Brain microvascular endothelial cell (primary cell): ENCODE measurements around the gene EVA1C.

Experiments used
- DNase-seq: peaks from one replicate; pipeline ENCODE4 v3.0.0-alpha.2; 2020
- H3K27ac ChIP-seq: fragments of 250-450 bp; sonication (Bioruptor Pico); 2 replicates; pipeline ENCODE4 v1.5.1; 2020; ENCODE audit warnings: mild to moderate bottlenecking, moderate library complexity
- H3K27me3 ChIP-seq: fragments of 250-450 bp; sonication (Bioruptor Pico); replicated peaks from 2 replicates; pipeline ENCODE4 v1.5.1; 2020; ENCODE audit warnings: mild to moderate bottlenecking
- H3K36me3 ChIP-seq: fragments of 250-450 bp; sonication (Bioruptor Pico); replicated peaks from 2 replicates; pipeline ENCODE4 v1.5.1; 2020; ENCODE audit warnings: mild to moderate bottlenecking
- H3K4me3 ChIP-seq: 2 replicates; pipeline ENCODE4 v1.5.1; 2011; ENCODE audit warnings: low read depth, mild to moderate bottlenecking, control low read depth, low read length, moderate library complexity
- CTCF ChIP-seq: IDR thresholded peaks from 2 replicates; pipeline ENCODE4 v1.5.1; 2011; ENCODE audit warnings: low read depth, mild to moderate bottlenecking, moderate library complexity, low read length, control low read depth, inconsistent platforms; ENCODE audit errors: missing control alignments
- in situ Hi-C: cut with HindIII; loops from 2 replicates; pipeline ENCODE4 v1.10.0; 2017; ENCODE audit warnings: low sequenced_read_pairs, low pct_ligation_motif_present

Gene EVA1C

GRCh38 chr21:32410291-32410690, 2.2 kb upstream of the EVA1C start:
- in situ Hi-C loops = loop anchor here (25.0 kb wide), 1 partner anchor 152 kb away; no protein-coding TSS in a partner anchor
- H3K4me3 ChIP-seq = no peak overlapping the region
- DNase-seq = no peak
- TF ChIP-seq CTCF = no peak
- no peak overlapping the region for H3K27ac ChIP-seq
- no peaks in the 10 kb centered on the region for H3K27me3 ChIP-seq
- H3K36me3 ChIP-seq = no peaks in the 10 kb centered on the region

- in situ Hi-C loops = loop anchor here (25.0 kb wide), 1 partner anchor 151 kb away; no protein-coding TSS in a partner anchor
- Histone ChIP-seq H3K36me3 (no peaks in the 10 kb centered on the region), H3K27me3 (no peaks in the 10 kb centered on the region), H3K4me3 (no peak overlapping the region), H3K27ac (no peak overlapping the region)
- no peak for DNase-seq
- no peak for TF ChIP-seq CTCF
Observed at GRCh38 chr21:32410916-32411315, 1.6 kb upstream of the EVA1C start.

GRCh38 chr21:32411350-32412161, 950 bp upstream of the EVA1C start:
- Histone ChIP-seq H3K36me3 (no peaks in the 10 kb centered on the region), H3K4me3 (peak overlapping the region; percentile 69), H3K27ac (peak overlapping the region; percentile 53), H3K27me3 (no peaks in the 10 kb centered on the region)
- in situ Hi-C loops = loop anchor here (25.0 kb wide), 1 partner anchor 151 kb away; no protein-coding TSS in a partner anchor
- no peak for TF ChIP-seq CTCF
- DNase-seq = no peak

GRCh38 chr21:32413015-32413504, 554 bp downstream of the EVA1C start:
- H3K27ac ChIP-seq = peak overlapping the region; percentile 53
- no peaks in the 10 kb centered on the region for H3K27me3 ChIP-seq
- in situ Hi-C loops = loop anchor here (25.0 kb wide), 1 partner anchor 149 kb away; no protein-coding TSS in a partner anchor
- TF ChIP-seq CTCF = peak; percentile 24
- peak overlapping the region; percentile 69 for H3K4me3 ChIP-seq
- no peak for DNase-seq
- no peaks in the 10 kb centered on the region for H3K36me3 ChIP-seq

- peak overlapping the region; percentile 69 for H3K4me3 ChIP-seq
- TF ChIP-seq CTCF = no peak
- in situ Hi-C loops = loop anchor here (25.0 kb wide), 1 partner anchor 148 kb away; no protein-coding TSS in a partner anchor
- DNase-seq = no peak
- H3K27me3 ChIP-seq = no peaks in the 10 kb centered on the region
- no peaks in the 10 kb centered on the region for H3K36me3 ChIP-seq
- H3K27ac ChIP-seq = peak overlapping the region; percentile 53
Observed at GRCh38 chr21:32413697-32414578, 1.4 kb downstream of the EVA1C start.
